ENCODE data around the gene SLC15A1. TPM values are rescaled to one million over a fixed set of nuclear protein-coding genes. Genes with fewer than 3 reads are reported as not detected.

The SLC15A1 gene
- 0.06 to 0.08 TPM (median 0.06 TPM) in 3 of 5 replicates, not detected in the others for total RNA-seq (2022; extraction: Qiagen RNA extraction)

DNA sequence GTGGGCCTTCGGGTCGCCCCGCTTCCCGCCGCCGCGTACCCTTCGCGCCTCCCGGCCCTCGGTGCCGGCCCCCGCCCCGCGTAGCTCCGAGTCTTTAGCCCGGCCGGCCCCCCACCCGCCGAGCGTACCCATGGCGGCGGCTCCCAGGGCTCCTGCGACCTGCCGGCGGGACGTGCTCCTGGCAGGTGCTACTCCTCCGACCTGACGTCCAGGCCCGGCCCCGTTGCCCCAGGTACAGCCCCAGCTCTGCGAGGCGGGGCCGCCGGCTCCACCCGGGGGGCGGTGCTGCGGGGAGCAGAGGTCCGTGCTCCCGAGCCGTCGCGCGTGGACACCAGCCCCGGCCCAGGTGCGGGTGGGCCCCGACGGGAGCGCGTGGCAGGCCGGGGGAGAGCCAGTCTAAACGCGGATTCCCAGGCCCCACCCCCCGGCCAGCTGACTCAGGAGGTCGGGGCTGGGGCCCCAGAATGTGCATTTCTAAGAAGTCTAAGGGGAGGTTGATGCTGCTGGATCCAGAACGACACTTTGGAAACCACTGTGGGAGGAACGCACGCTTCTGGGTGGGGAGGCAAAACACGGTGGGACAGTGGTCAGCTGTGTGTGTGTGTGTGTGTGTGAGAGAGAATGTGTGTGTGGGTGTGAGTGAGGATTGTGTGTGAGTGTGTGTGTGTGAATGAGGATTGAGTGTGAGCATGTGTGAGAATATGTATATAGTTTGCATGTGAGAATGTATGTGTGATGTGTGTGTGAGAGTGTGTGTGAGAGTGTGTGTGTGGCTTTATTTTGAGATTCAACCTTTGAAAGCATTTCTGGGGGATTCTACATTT is at the start of gene SLC15A1:
TSS of gene SLC15A1 (minus strand) at position 206 of the 824 bp plus-strand sequence. CDS start at position 132, 74 bp downstream.

Other genes with a start within 250 kb of the SLC15A1 start
- 53.9 to 60.7 TPM (median 59.9 TPM) in 5 replicates for gene STK24, start 175.6 kb downstream of the SLC15A1 start, total RNA-seq (2022; extraction: Qiagen RNA extraction)
- 21.1 to 28.1 TPM (median 22.5 TPM) in 5 replicates for gene DOCK9, start 225.4 kb upstream of the SLC15A1 start, total RNA-seq (2022; extraction: Qiagen RNA extraction)

Data from A549 treated with Mapracorat at 1 μM for 4 hours (cell line).